K562 (cell line): ENCODE measurements around the gene CFAP221. TPM values are rescaled to one million over a fixed set of nuclear protein-coding genes. Genes with fewer than 3 reads are reported as not detected.

ENCODE experiments used
- ATAC-seq: fragments of 200-7000 bp; cut with Tn5 transposase; 3 replicates; pipeline ENCODE4 v1.9.1; 2020; ENCODE audit warnings: moderate library complexity
- BruUV-seq: library from RNA; stranded (reverse); fragments of 400-500 nt; replicated peaks from 2 replicates; lab custom pipeline; 2021; lab: Mats Ljungman, UMichigan
- CTCF ChIA-PET: fragments of 300-600 bp; formaldehyde crosslinking; extraction: SDS; loops from one replicate; lab custom pipeline; 2021; ENCODE audit warnings: low intra/inter-chr PET ratio; lab: Yijun Ruan, JAX
- POLR2A ChIA-PET: fragments of 300-600, 350-650 bp; sonication (Branson Sonifier 250); formaldehyde crosslinking; extraction: SDS; loops from one replicate; lab custom pipeline; 2021; ENCODE audit warnings: antibody characterized with exemption, inconsistent platforms; lab: Yijun Ruan, JAX
- DNase-seq, 4 experiments: peaks; one replicate each; pipeline versions ENCODE4 v3.0.0 to v3.0.0-alpha.2; 2011 to 2018; ENCODE audit warnings: low spot score in 3 of 4, mixed read lengths in 3 of 4; ENCODE audit errors: extremely low read depth in 1 of 4
- FAIRE-seq: peaks from 2 replicates; lab custom pipeline; 2011; peaks lifted over from hg19 to GRCh38; lab: Jason Lieb, UNC
- H2AFZ ChIP-seq: 2 replicates; pipeline ENCODE4 v1.6.0; 2011; ENCODE audit warnings: low read depth, low read length, control low read depth, inconsistent platforms
- H3K27ac ChIP-seq: fragments of 200-600 bp; 3 replicates; pipeline ENCODE4 v1.8.0; 2011; ENCODE audit warnings: low read depth, mild to moderate bottlenecking, control low read depth, inconsistent platforms, low read length, moderate library complexity, mixed read lengths; ENCODE audit errors: extremely low read depth
- H3K27me3 ChIP-seq, 2 experiments: fragments of 300-600 bp in 1 of 2; 2 replicates in 1 of 2; 3 replicates in 1 of 2; pipeline versions ENCODE4 v1.6.0 to v1.8.0; 2011; ENCODE audit warnings: inconsistent platforms in 2 of 2, low read length in 2 of 2, mild to moderate bottlenecking in 1 of 2, mixed read lengths in 1 of 2, moderate library complexity in 1 of 2; ENCODE audit not compliant: control insufficient read depth in 2 of 2, insufficient read depth in 2 of 2
- H3K36me3 ChIP-seq: fragments of 300-600 bp; 3 replicates; pipeline ENCODE4 v1.8.0; 2011; ENCODE audit warnings: mild to moderate bottlenecking, low read length, inconsistent platforms; ENCODE audit not compliant: control insufficient read depth, insufficient read depth
- H3K4me1 ChIP-seq, 2 experiments: fragments of 200-600 bp in 1 of 2; replicated peaks in 1 of 2; 2 replicates in 1 of 2; 3 replicates in 1 of 2; pipeline versions ENCODE4 v1.5.1 to v1.8.0; 2011; ENCODE audit warnings: inconsistent platforms in 2 of 2, low read length in 2 of 2, mild to moderate bottlenecking in 1 of 2, mixed read lengths in 1 of 2, moderate library complexity in 1 of 2; ENCODE audit not compliant: control insufficient read depth in 2 of 2, insufficient read depth in 2 of 2
- H3K4me2 ChIP-seq: 2 replicates; pipeline ENCODE4 v1.6.1; 2011; ENCODE audit warnings: low read length, control low read depth, inconsistent platforms, mixed read lengths; ENCODE audit not compliant: insufficient read depth
- H3K4me3 ChIP-seq: fragments of 200-600 bp; sonication (generic), shearing (Covaris generic); 2 replicates; pipeline ENCODE4 v1.5.1; 2016; ENCODE audit warnings: control low read depth, inconsistent platforms
- H3K79me2 ChIP-seq: fragments of 200-600 bp; 3 replicates; pipeline ENCODE4 v1.8.0; 2011; ENCODE audit warnings: low read length, inconsistent platforms; ENCODE audit not compliant: control insufficient read depth, insufficient read depth
- H3K9ac ChIP-seq, 2 experiments: 2 replicates each; pipeline versions ENCODE4 v1.6.0 to v1.6.1; 2011; ENCODE audit warnings: low read depth in 2 of 2, low read length in 2 of 2, control low read depth in 1 of 2, inconsistent platforms in 1 of 2, mild to moderate bottlenecking in 1 of 2, mixed read lengths in 1 of 2; ENCODE audit not compliant: insufficient read depth in 1 of 2
- H3K9me1 ChIP-seq: one replicate; pipeline ENCODE4 v1.6.0; 2011; ENCODE audit warnings: inconsistent platforms, mild to moderate bottlenecking, low read length, moderate library complexity; ENCODE audit not compliant: control insufficient read depth, insufficient read depth
- H3K9me3 ChIP-seq: replicated peaks from 2 replicates; pipeline ENCODE4 v1.5.1; 2011; ENCODE audit warnings: low read depth, low read length, inconsistent platforms; ENCODE audit not compliant: control insufficient read depth, insufficient read depth
- H4K20me1 ChIP-seq: replicated peaks from 2 replicates; pipeline ENCODE4 v1.6.1; 2011; ENCODE audit warnings: low read length, inconsistent platforms, mixed read lengths; ENCODE audit not compliant: control insufficient read depth, insufficient read depth
- BRCA1 ChIP-seq, 2 experiments: fragments of 450-650 bp in 1 of 2; sonication (generic) in 1 of 2; formaldehyde crosslinking in 1 of 2; IDR thresholded peaks; 2 replicates each; pipeline versions ENCODE4 v1.5.0 to v1.6.1; 2017 to 2020; ENCODE audit warnings: mild to moderate bottlenecking in 1 of 2, missing genetic modification reagents in 1 of 2
- DACH1 ChIP-seq: fragments of 450-650 bp; IDR thresholded peaks from 2 replicates; pipeline ENCODE4 v1.6.1; 2018; ENCODE audit not compliant: partially characterized antibody
- GTF2A2 ChIP-seq: IDR thresholded peaks from 2 replicates; pipeline ENCODE4 v1.6.1; 2016; ENCODE audit warnings: mild to moderate bottlenecking, missing genetic modification characterization, missing compliant biosample characterization
- NEUROD1 ChIP-seq: fragments of 150-350 bp; IDR thresholded peaks from 2 replicates; pipeline ENCODE4 v1.6.1; 2014; ENCODE audit warnings: borderline replicate concordance, low read length, low read depth; ENCODE audit not compliant: partially characterized antibody
- STAT5B ChIP-seq: fragments of 250-450 bp; sonication (Bioruptor Pico); IDR thresholded peaks from 2 replicates; pipeline ENCODE4 v1.8.0; 2021; ENCODE audit warnings: mild to moderate bottlenecking, inconsistent platforms
- TCF3 ChIP-seq: sonication (generic); formaldehyde crosslinking; IDR thresholded peaks from 2 replicates; pipeline ENCODE4 v1.4.0; 2020; ENCODE audit warnings: mild to moderate bottlenecking, missing genetic modification reagents
- ZNF274 ChIP-seq: IDR thresholded peaks from 2 replicates; pipeline ENCODE4 v1.6.1; 2011; ENCODE audit warnings: low read depth, mild to moderate bottlenecking, low read length, moderate library complexity, borderline replicate concordance
- WGBS: fragments of 100-300 bp; shearing (Covaris generic); methylation state at CpG from one replicate; pipeline ENCODE4 v1.1.6; 2016; ENCODE audit warnings: low coverage, mixed read lengths; ENCODE audit not compliant: insufficient coverage; ENCODE audit errors: missing lambda C conversion rate; 5-methylcytosine and 5-hydroxymethylcytosine counted together
- in situ Hi-C: fragments of 300-500 bp; cut with MboI; formaldehyde crosslinking; loops from 4 replicates; pipeline ENCODE4 v1.15.0; 2018; ENCODE audit warnings: inconsistent platforms, mixed read lengths
- intact Hi-C: fragments of 100-400 bp; cut with micrococcal nuclease; formaldehyde crosslinking; loops from 2 replicates; pipeline ENCODE4 v1.14.2; 2022
- polyA plus RNA-seq, 8 experiments: library from polyadenylated mRNA; depleted of rRNA in 4 of 8; stranded (reverse) in 5 of 8; unstranded in 3 of 8; fragments of >200 nt; fragmentation: Nextera tagmentation in 2 of 8; fragmentation: Illumina TruSeq in 1 of 8; extraction: Ambion mirVana in 2 of 8; extraction: Trizol in 1 of 8; gene quantifications; 2 replicates each; pipeline versions ENCODE4 v1.2.1 to v1.2.3, GENCODE V29; 2011 to 2014; ENCODE audit warnings: inconsistent platforms in 1 of 8, missing spikeins in 1 of 8
- total RNA-seq, 7 experiments: library from RNA; depleted of rRNA in 6 of 7; stranded (reverse); fragments of >200 nt in 6 of 7; fragmentation: Illumina TruSeq in 2 of 7; extraction: Trizol in 2 of 7; gene quantifications; 2 replicates each; pipeline versions ENCODE4 v1.2.1 to v1.2.3, GENCODE V29; 2011 to 2021; ENCODE audit warnings: low replicate concordance in 1 of 7
- TF ChIP-seq, protein P1 (sequence below): fragments of 150-350 bp; IDR thresholded peaks from 2 replicates; pipeline ENCODE4 v1.6.1; 2014; ENCODE audit warnings: low read depth, mild to moderate bottlenecking, low read length, borderline replicate concordance
- TF ChIP-seq, protein P2 (sequence below): sonication (generic); formaldehyde crosslinking; IDR thresholded peaks from 2 replicates; pipeline ENCODE4 v1.8.0; 2022; ENCODE audit warnings: mild to moderate bottlenecking, missing genetic modification reagents, borderline replicate concordance
- TF ChIP-seq, protein P3 (sequence below): fragments of 250-450 bp; sonication (Bioruptor Pico); IDR thresholded peaks from 2 replicates; pipeline ENCODE4 v1.8.0; 2021; ENCODE audit warnings: borderline replicate concordance, mild to moderate bottlenecking, moderate library complexity; ENCODE audit not compliant: poor library complexity, severe bottlenecking

The CFAP221 gene
- total and polyA plus RNA-seq, 9 of the 15 experiments (the other 6 are each of a cell fraction or from before 2014, with no cell fraction given): 0.09 to 1.4 (median 0.65) TPM

DNA sequence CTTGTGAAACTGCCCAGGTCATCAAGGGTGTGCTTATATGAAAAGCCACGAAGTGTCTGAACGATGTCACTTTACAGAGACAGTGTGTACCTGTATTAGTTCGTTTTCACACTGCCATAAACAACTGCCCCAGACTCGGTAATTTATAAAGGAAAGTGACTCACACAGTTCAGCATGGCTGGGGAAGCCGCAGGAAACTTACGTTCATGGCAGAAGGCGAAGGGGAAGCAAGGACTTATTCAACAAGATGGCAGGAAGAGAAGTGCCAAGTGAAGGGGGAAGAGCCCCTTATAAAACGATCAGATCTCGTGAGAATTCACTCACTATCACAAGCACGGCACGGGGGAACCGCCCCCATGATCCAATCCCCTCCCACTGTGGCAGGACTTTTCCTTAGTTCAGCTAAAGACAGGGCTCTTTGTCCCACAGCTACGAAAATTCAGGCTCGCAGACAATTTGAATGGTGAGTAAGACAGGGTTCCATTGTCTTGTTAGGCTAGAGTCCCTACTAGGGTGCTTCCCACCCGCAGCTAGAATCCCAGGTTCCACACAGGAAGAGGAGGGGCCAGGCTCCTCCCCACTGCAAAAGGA, 154.9 kb downstream of the CFAP221 start:
- no peak overlapping the region for H3K27ac ChIP-seq
- BruUV-seq: no TSS peak
- no peak overlapping the region; a peak in 1 of 4 replicates for H3K9ac ChIP-seq
- peaks cover 0 to 7% of the 10 kb centered on the region in 2 experiments; a peak in 1 of 5 replicates for H3K4me1 ChIP-seq
- intact Hi-C loops: no loop called here
- ATAC-seq: peak; percentile 10; the same call in 1 of the 3 replicates
- DNase-seq: no peak
- no peak overlapping the region; the same call in 1 of the 2 replicates for H3K4me3 ChIP-seq
- H3K9me3 ChIP-seq: no peaks in the 10 kb centered on the region
- no peaks in the 10 kb centered on the region for H3K36me3 ChIP-seq
- no peaks in the 10 kb centered on the region for H3K79me2 ChIP-seq
- CTCF ChIA-PET: no interaction called here
- peak overlapping the region; percentile 76 for H2AFZ ChIP-seq
- POLR2A ChIA-PET: interaction anchor here (0.6 kb wide), 1 partner anchor 11 kb away, joined by 3 read pairs; no protein-coding TSS in a partner anchor
- WGBS: 5% methylated on average over 15 of the region's 15 CpGs
- H3K4me2 ChIP-seq: peak overlapping the region; percentile 51
- peaks cover 2 to 17% of the 10 kb centered on the region in 2 experiments; a peak in 2 of 5 replicates for H3K27me3 ChIP-seq
- H4K20me1 ChIP-seq: no peaks in the 10 kb centered on the region
- in situ Hi-C loops: no loop called here
- H3K9me1 ChIP-seq: no peaks in the 10 kb centered on the region
- FAIRE-seq: peak; percentile 49
- TF ChIP-seq, protein P1, sequence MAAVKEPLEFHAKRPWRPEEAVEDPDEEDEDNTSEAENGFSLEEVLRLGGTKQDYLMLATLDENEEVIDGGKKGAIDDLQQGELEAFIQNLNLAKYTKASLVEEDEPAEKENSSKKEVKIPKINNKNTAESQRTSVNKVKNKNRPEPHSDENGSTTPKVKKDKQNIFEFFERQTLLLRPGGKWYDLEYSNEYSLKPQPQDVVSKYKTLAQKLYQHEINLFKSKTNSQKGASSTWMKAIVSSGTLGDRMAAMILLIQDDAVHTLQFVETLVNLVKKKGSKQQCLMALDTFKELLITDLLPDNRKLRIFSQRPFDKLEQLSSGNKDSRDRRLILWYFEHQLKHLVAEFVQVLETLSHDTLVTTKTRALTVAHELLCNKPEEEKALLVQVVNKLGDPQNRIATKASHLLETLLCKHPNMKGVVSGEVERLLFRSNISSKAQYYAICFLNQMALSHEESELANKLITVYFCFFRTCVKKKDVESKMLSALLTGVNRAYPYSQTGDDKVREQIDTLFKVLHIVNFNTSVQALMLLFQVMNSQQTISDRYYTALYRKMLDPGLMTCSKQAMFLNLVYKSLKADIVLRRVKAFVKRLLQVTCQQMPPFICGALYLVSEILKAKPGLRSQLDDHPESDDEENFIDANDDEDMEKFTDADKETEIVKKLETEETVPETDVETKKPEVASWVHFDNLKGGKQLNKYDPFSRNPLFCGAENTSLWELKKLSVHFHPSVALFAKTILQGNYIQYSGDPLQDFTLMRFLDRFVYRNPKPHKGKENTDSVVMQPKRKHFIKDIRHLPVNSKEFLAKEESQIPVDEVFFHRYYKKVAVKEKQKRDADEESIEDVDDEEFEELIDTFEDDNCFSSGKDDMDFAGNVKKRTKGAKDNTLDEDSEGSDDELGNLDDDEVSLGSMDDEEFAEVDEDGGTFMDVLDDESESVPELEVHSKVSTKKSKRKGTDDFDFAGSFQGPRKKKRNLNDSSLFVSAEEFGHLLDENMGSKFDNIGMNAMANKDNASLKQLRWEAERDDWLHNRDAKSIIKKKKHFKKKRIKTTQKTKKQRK: no peak
- TF ChIP-seq, protein P2, sequence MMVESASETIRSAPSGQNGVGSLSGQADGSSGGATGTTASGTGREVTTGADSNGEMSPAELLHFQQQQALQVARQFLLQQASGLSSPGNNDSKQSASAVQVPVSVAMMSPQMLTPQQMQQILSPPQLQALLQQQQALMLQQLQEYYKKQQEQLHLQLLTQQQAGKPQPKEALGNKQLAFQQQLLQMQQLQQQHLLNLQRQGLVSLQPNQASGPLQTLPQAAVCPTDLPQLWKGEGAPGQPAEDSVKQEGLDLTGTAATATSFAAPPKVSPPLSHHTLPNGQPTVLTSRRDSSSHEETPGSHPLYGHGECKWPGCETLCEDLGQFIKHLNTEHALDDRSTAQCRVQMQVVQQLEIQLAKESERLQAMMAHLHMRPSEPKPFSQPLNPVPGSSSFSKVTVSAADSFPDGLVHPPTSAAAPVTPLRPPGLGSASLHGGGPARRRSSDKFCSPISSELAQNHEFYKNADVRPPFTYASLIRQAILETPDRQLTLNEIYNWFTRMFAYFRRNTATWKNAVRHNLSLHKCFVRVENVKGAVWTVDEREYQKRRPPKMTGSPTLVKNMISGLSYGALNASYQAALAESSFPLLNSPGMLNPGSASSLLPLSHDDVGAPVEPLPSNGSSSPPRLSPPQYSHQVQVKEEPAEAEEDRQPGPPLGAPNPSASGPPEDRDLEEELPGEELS (CRISPR knock-in tag): no peak
- TF ChIP-seq STAT5B (CRISPR knock-in tag) (no peak), DACH1 (no peak), BRCA1 (IDR thresholded peaks at IDR 0.05) (no peak), BRCA1 (CRISPR knock-in tag; IDR thresholded peaks at IDR 0.05) (no peak), ZNF274 (no peak), GTF2A2 (0 out of 2 replicates have a peak, but pooled peaks have one; percentile 29), NEUROD1 (no peak), TCF3 (CRISPR knock-in tag) (no peak)
- TF ChIP-seq, protein P3, sequence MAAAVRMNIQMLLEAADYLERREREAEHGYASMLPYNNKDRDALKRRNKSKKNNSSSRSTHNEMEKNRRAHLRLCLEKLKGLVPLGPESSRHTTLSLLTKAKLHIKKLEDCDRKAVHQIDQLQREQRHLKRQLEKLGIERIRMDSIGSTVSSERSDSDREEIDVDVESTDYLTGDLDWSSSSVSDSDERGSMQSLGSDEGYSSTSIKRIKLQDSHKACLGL (CRISPR knock-in tag): no peak
